ENCODE measurements around the gene SCARB1. TPM values are rescaled to one million over a fixed set of nuclear protein-coding genes. Genes with fewer than 3 reads are reported as not detected.

SCARB1 gene
- total RNA-seq, 1 experiment from 2014 or later = 106 TPM

DNA sequence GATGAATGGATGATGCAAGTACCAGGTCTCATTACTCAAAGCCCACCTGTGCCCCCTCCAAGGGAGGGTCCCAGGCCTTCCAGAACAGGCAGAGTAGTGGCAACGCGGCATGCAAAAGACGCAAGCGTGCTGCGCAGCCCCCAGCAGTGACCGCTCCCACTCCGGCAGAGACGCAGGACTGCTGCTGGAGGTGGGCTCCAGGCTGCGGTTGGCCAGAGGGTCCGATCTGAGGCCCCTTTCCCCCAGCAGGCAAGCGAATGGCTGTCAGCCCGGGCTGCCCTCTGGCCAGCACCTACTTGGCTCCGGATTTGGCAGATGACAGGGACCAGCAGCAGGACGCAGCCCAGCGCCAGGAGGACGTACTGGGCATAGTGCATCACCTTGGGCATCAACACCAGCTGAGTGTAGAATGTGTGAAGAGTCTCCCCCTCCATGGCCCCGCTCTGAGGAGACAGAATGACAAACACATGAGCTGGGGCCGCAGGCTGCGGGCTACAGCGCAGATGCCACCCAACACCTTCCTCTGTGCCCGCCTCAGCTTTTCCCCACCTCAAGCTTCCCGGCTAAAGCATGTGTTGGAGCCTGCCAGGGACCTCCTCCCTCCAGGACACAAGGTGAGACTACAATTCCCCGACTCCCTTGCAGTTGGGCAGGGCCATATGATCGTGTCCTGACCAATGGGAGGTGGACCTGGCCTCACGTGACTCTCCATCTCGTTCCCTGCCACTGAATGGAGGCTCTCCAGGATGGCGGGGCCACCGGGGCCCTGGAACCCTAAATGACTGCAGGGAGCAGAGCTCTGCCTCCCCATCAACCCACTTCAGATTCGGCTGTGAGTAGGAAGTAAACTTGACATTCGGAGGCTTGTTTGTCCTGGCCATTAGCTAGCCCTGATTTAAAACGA, 77.4 kb downstream of the SCARB1 start:
- H3K4me1 Mint-ChIP-seq (ENCODE audit: low read depth, unreplicated experiment) = no peaks in the 10 kb centered on the region
- H3K9me3 Mint-ChIP-seq (ENCODE audit: unreplicated experiment) = no peaks in the 10 kb centered on the region
- intact Hi-C loops (cut with micrococcal nuclease; ENCODE audit: unreplicated experiment) = no loop called here
- TF ChIP-seq, protein P1, sequence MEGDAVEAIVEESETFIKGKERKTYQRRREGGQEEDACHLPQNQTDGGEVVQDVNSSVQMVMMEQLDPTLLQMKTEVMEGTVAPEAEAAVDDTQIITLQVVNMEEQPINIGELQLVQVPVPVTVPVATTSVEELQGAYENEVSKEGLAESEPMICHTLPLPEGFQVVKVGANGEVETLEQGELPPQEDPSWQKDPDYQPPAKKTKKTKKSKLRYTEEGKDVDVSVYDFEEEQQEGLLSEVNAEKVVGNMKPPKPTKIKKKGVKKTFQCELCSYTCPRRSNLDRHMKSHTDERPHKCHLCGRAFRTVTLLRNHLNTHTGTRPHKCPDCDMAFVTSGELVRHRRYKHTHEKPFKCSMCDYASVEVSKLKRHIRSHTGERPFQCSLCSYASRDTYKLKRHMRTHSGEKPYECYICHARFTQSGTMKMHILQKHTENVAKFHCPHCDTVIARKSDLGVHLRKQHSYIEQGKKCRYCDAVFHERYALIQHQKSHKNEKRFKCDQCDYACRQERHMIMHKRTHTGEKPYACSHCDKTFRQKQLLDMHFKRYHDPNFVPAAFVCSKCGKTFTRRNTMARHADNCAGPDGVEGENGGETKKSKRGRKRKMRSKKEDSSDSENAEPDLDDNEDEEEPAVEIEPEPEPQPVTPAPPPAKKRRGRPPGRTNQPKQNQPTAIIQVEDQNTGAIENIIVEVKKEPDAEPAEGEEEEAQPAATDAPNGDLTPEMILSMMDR (IDR thresholded peaks at IDR 0.05; ENCODE audit: insufficient read depth in 1 of 2, low read depth in 1 of 2, low read length in 1 of 2, severe bottlenecking in 1 of 2, unreplicated experiment in 1 of 2) = no peak
- H3K27ac Mint-ChIP-seq (ENCODE audit: unreplicated experiment) = no peak overlapping the region
- Histone ChIP-seq H3K4me3 (ENCODE audit: low read depth, low read length) (no peak overlapping the region), H3K4me1 (no peaks in the 10 kb centered on the region), H3K27me3 (replicated peaks; ENCODE audit: control insufficient read depth, insufficient read depth, low read length) (no peaks in the 10 kb centered on the region), H3K36me3 (ENCODE audit: control insufficient read depth, insufficient read depth, low read length) (peaks cover 3% of the 10 kb centered on the region), H3K9me3 (no peaks in the 10 kb centered on the region)
- no peak overlapping the region for H3K4me3 Mint-ChIP-seq (ENCODE audit: unreplicated experiment)
- H3K27me3 Mint-ChIP-seq (ENCODE audit: insufficient read depth, unreplicated experiment) = no peaks in the 10 kb centered on the region
- BruUV-seq (replicated peaks) = no TSS peak
- POLR2A ChIA-PET = no interaction called here
- H3K36me3 Mint-ChIP-seq (ENCODE audit: insufficient read depth, unreplicated experiment) = peaks cover 52% of the 10 kb centered on the region
- CTCF ChIA-PET = no interaction called here
- DNase-seq = no peak

DNA sequence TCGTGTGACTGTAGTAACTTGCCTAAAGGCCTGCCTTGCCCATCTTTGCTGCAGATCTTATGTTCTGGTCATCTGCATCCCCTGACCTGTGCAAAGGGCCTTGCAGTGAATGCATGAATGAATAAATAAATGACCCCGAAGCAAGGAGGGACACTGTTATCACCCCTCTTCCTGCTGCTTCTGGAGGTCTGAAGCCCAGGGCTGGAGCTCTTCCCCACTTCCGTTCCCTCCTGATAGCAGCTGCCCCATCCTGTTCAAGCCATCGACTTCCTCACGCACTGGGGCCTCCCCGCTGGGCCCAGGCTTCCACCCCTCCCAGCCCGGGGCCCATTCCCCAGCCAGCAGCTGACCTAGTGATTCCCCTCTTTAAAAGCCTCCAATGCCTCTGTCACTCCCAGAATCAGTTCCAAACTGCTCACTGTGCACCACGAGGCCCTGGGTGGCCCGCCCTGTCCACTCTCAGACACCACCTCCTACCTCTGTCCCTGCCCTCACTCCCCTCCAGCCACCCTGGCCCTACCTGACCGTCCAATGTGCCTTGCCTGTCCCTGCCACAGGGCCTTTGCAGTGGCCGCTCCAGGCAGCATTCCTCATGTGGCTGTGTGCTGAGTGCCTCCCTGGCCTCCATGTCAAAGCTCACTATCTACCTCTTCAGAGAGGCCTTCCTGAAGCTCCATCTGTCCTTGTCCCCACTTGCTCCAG, 78.6 kb downstream of the SCARB1 start:
- H3K36me3 ChIP-seq (ENCODE audit: control insufficient read depth, insufficient read depth, low read length) = peaks cover 3% of the 10 kb centered on the region
- ChIA-PET POLR2A (no interaction called here), CTCF (no interaction called here)
- no peaks in the 10 kb centered on the region for H3K27me3 Mint-ChIP-seq (ENCODE audit: insufficient read depth, unreplicated experiment)
- intact Hi-C loops (cut with micrococcal nuclease; ENCODE audit: unreplicated experiment) = no loop called here
- no peaks in the 10 kb centered on the region for H3K4me1 ChIP-seq
- no peak overlapping the region for H3K27ac Mint-ChIP-seq (ENCODE audit: unreplicated experiment)
- H3K4me3 ChIP-seq (ENCODE audit: low read depth, low read length) = no peak overlapping the region
- H3K9me3 Mint-ChIP-seq (ENCODE audit: unreplicated experiment) = no peaks in the 10 kb centered on the region
- no peaks in the 10 kb centered on the region for H3K9me3 ChIP-seq
- DNase-seq = no peak
- H3K4me1 Mint-ChIP-seq (ENCODE audit: low read depth, unreplicated experiment) = no peaks in the 10 kb centered on the region
- peaks cover 48% of the 10 kb centered on the region for H3K36me3 Mint-ChIP-seq (ENCODE audit: insufficient read depth, unreplicated experiment)
- no TSS peak for BruUV-seq (replicated peaks)
- no peaks in the 10 kb centered on the region for H3K27me3 ChIP-seq (replicated peaks; ENCODE audit: control insufficient read depth, insufficient read depth, low read length)
- H3K4me3 Mint-ChIP-seq (ENCODE audit: unreplicated experiment) = no peak overlapping the region
- TF ChIP-seq, protein P1 (IDR thresholded peaks at IDR 0.05; ENCODE audit: insufficient read depth in 1 of 2, low read depth in 1 of 2, low read length in 1 of 2, severe bottlenecking in 1 of 2, unreplicated experiment in 1 of 2) = no peak

- Mint-ChIP-seq H3K9me3 (ENCODE audit: unreplicated experiment) (no peaks in the 10 kb centered on the region), H3K4me3 (ENCODE audit: unreplicated experiment) (no peak overlapping the region), H3K36me3 (ENCODE audit: insufficient read depth, unreplicated experiment) (peaks cover 52% of the 10 kb centered on the region), H3K27ac (ENCODE audit: unreplicated experiment) (no peak overlapping the region), H3K4me1 (ENCODE audit: low read depth, unreplicated experiment) (no peaks in the 10 kb centered on the region), H3K27me3 (ENCODE audit: insufficient read depth, unreplicated experiment) (no peaks in the 10 kb centered on the region)
- no peaks in the 10 kb centered on the region for H3K27me3 ChIP-seq (replicated peaks; ENCODE audit: control insufficient read depth, insufficient read depth, low read length)
- TF ChIP-seq, protein P1 (IDR thresholded peaks at IDR 0.05; ENCODE audit: insufficient read depth in 1 of 2, low read depth in 1 of 2, low read length in 1 of 2, severe bottlenecking in 1 of 2, unreplicated experiment in 1 of 2) = no peak
- H3K9me3 ChIP-seq = no peaks in the 10 kb centered on the region
- H3K4me3 ChIP-seq (ENCODE audit: low read depth, low read length) = no peak overlapping the region
- ChIA-PET CTCF (no interaction called here), POLR2A (interaction anchor here (0.6 to 0.7 kb wide), 2 partner anchors 15 to 707 kb away, joined by 3 to 5 read pairs; no protein-coding TSS in a partner anchor)
- no peaks in the 10 kb centered on the region for H3K4me1 ChIP-seq
- BruUV-seq (replicated peaks) = no TSS peak
- H3K36me3 ChIP-seq (ENCODE audit: control insufficient read depth, insufficient read depth, low read length) = peaks cover 1% of the 10 kb centered on the region; the same call in 1 of the 2 replicates
- DNase-seq = no peak
- intact Hi-C loops (cut with micrococcal nuclease; ENCODE audit: unreplicated experiment) = no loop called here
These were observed 80.6 kb downstream of the SCARB1 start for GRCh38 chr12:124783087-124783486.
